Thymus (tissue), 11 donors: ENCODE results near the gene AUTS2. TPM values are rescaled to one million over a fixed set of nuclear protein-coding genes. Genes with fewer than 3 reads are reported as not detected.

Experiments
- DNase-seq, 9 donors: peaks; one replicate each; pipeline ENCODE4 v3.0.0-alpha.2; 2013; ENCODE audit warnings: low spot score in 9 of 9, low read depth in 6 of 9, missing footprints in 1 of 9
- H3K27ac ChIP-seq, 2 donors: one replicate each; pipeline ENCODE4 v1.5.1; 2013; ENCODE audit warnings: control low read depth in 1 of 2, low read depth in 1 of 2, low read length in 1 of 2, mild to moderate bottlenecking in 1 of 2, moderate library complexity in 1 of 2
- H3K27me3 ChIP-seq, 2 donors: one replicate each; pipeline ENCODE4 v1.5.1; 2013; ENCODE audit warnings: low read length in 1 of 2; ENCODE audit not compliant: control insufficient read depth in 2 of 2, insufficient read depth in 1 of 2
- H3K36me3 ChIP-seq, 2 donors: one replicate each; pipeline ENCODE4 v1.5.1; 2013; ENCODE audit warnings: low read length in 1 of 2, mild to moderate bottlenecking in 1 of 2, moderate library complexity in 1 of 2; ENCODE audit not compliant: control insufficient read depth in 2 of 2, insufficient read depth in 2 of 2
- H3K4me1 ChIP-seq, 2 donors: one replicate each; pipeline ENCODE4 v1.5.1; 2013; ENCODE audit warnings: low read length in 2 of 2; ENCODE audit not compliant: control insufficient read depth in 2 of 2, insufficient read depth in 2 of 2
- H3K4me3 ChIP-seq, 2 donors: one replicate each; pipeline ENCODE4 v1.5.1; 2013; ENCODE audit warnings: low read length in 2 of 2, control low read depth in 1 of 2, mild to moderate bottlenecking in 1 of 2
- H3K9me3 ChIP-seq, 2 donors: one replicate each; pipeline ENCODE4 v1.5.1; 2013; ENCODE audit warnings: low read length in 1 of 2, mild to moderate bottlenecking in 1 of 2; ENCODE audit not compliant: control insufficient read depth in 2 of 2, insufficient read depth in 1 of 2
- WGBS: extraction: QIAGEN DNeasy Blood & Tissue Kit; methylation state at CpG from one replicate; pipeline ENCODE4 v1.1.7; 2013; 5-methylcytosine and 5-hydroxymethylcytosine counted together
- polyA plus RNA-seq: library from polyadenylated mRNA; stranded (reverse); fragments of 200-250 nt; gene quantifications from one replicate; pipeline ENCODE4 v1.2.3, GENCODE V29; 2013
- total RNA-seq: library from RNA; stranded (reverse); fragments of 120-200 nt; gene quantifications from one replicate; pipeline ENCODE4 v1.2.4, GENCODE V29; 2013
- donor health status: healthy.

The AUTS2 gene
- total and polyA plus RNA-seq, 2 donors: 9.2 to 17.1 TPM

DNA sequence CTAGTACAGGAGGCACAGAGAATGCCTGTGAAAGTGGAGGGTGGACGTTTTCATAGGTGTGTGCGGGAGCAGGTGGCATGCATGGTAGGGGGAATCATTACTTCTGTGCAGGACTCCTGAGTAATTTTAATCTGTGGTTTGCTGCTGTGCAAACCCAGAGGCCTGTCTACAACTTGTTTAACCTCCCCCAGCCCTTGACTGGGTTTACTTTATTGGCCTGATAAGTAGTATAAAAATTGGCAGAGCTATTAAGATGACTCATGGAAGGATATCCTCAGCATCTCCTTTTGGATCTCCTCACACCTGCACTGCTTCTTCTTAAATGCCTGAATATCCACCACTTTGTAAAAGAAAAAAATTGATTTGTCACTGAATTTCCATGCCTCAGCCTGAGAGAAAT, 104.8 kb downstream of the AUTS2 start:
- no peaks in the 10 kb centered on the region for H3K9me3 ChIP-seq
- H3K4me3 ChIP-seq: no peak overlapping the region
- no peak for DNase-seq
- no peak overlapping the region for H3K27ac ChIP-seq
- H3K27me3 ChIP-seq: no peaks in the 10 kb centered on the region
- peaks cover 0 to 9% of the 10 kb centered on the region in 2 donors for H3K4me1 ChIP-seq
- 32% methylated on average over 2 of the region's 2 CpGs for WGBS
- H3K36me3 ChIP-seq: no peaks in the 10 kb centered on the region

- Histone ChIP-seq H3K27ac (no peak overlapping the region), H3K4me1 (peaks cover 0 to 6% of the 10 kb centered on the region in 2 donors), H3K27me3 (no peaks in the 10 kb centered on the region), H3K4me3 (no peak overlapping the region), H3K9me3 (no peaks in the 10 kb centered on the region), H3K36me3 (no peaks in the 10 kb centered on the region)
- no peak for DNase-seq
- WGBS: 98% methylated on average over 2 of the region's 2 CpGs
Measured at GRCh38 chr7:69706070-69706469, 107.8 kb downstream of the AUTS2 start.

GRCh38 chr7:69708857-69709256, 110.6 kb downstream of the AUTS2 start:
- no peaks in the 10 kb centered on the region for H3K9me3 ChIP-seq
- H3K4me3 ChIP-seq: no peak overlapping the region
- H3K27me3 ChIP-seq: no peaks in the 10 kb centered on the region
- no peak overlapping the region for H3K27ac ChIP-seq
- DNase-seq: no peak
- no peaks in the 10 kb centered on the region for H3K36me3 ChIP-seq
- 86% methylated on average over 2 of the region's 2 CpGs for WGBS
- peaks cover 0 to 6% of the 10 kb centered on the region in 2 donors for H3K4me1 ChIP-seq

DNA sequence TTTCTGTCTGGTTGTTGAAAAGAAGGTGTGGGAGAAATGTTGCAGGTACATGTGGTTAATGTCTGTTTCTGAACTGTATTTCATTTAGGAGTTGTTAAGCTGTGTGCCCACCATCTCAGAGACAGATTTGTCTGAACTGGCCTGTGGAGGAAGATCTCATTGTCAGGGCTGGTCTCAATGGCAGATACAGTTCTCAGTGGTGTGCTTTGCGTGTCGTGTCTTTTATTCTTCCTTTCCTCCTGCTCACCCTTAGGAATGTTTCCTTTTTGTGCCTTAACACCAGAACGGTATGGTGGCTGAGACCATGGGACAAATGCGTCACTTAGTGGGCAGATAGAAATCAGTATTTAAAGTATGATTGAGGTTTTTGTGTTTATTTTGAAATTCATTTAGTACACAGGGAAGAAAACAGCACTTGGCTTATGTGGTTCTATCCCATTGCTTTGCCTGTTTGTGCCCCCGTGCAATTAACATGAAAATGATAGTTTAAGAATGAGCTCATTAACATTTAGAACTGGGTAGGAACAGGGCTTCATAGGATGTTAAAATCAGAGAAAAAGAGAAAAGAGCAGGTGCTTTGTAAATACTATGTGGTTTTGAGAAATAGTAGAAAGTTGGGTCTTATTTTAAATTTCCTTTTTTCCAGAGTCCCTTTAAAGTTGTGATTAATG, 112.6 kb downstream of the AUTS2 start:
- no peaks in the 10 kb centered on the region for H3K36me3 ChIP-seq
- no peak overlapping the region for H3K4me3 ChIP-seq
- 97% methylated on average over 5 of the region's 5 CpGs for WGBS
- DNase-seq: no peak
- no peaks in the 10 kb centered on the region for H3K27me3 ChIP-seq
- peaks cover 0 to 6% of the 10 kb centered on the region in 2 donors for H3K4me1 ChIP-seq
- H3K9me3 ChIP-seq: no peaks in the 10 kb centered on the region
- no peak overlapping the region for H3K27ac ChIP-seq

DNA sequence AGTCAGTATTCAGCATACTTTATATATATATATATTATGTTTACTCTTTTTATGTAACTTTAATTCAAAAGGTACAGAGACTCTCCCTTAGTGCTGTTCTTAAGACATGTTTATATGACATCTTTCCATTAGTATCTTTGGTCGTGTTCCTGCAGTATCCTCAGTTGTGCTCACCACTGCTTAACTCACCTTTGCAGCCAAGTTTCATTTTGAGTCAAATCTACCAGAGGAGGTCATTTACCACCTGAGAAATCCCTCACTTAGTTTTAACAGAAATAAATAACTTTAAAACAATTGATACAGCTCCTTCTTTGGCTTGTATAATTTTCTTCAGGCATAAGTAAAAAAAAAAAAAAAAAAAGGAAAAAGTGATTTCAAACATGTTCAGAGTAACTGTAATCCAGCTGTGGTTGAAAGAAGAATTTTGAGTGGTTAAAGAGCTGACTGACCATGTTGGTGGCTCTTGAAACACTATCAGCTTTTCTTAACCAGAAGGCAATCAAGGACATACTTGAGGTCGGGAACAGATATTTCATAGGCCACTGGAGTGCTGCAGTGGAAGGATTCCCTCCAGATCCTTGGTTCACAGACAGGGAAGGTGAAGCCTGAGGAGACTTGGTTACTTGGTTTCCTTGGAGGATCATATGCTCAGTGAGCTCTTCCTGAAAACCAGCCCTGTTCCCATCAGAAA, 116.8 kb downstream of the AUTS2 start:
- Histone ChIP-seq H3K27me3 (no peaks in the 10 kb centered on the region), H3K4me3 (no peak overlapping the region), H3K4me1 (no peaks in the 10 kb centered on the region), H3K27ac (no peak overlapping the region), H3K36me3 (no peaks in the 10 kb centered on the region), H3K9me3 (no peaks in the 10 kb centered on the region)
- WGBS: 94% methylated on average over 2 of the region's 2 CpGs
- no peak for DNase-seq

DNA sequence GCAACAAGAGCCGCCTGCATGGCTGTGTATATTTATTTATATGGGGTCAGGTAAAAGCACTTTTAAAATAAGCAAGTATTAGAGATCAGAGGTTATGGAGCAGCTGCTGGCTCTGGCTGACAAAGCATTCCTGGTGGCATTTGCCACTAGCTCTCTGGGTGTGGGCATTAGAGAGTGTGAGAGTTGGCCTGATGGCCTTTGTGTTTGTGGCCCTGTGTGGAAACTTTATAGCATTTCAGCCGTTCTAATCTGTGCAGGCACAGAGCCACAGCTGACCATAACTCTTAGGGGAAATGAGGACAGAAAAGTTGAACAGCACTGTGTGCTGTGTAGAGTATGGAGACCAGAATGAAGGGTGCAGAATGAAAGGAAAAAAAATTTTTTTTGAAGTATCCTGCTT, 118.9 kb downstream of the AUTS2 start:
- H3K4me1 ChIP-seq: no peaks in the 10 kb centered on the region
- no peaks in the 10 kb centered on the region for H3K36me3 ChIP-seq
- H3K27me3 ChIP-seq: no peaks in the 10 kb centered on the region
- 96% methylated on average over 2 of the region's 2 CpGs for WGBS
- H3K4me3 ChIP-seq: no peak overlapping the region
- H3K9me3 ChIP-seq: no peaks in the 10 kb centered on the region
- H3K27ac ChIP-seq: no peak overlapping the region
- no peak for DNase-seq

- no peaks in the 10 kb centered on the region for H3K9me3 ChIP-seq
- no peak overlapping the region for H3K4me3 ChIP-seq
- no peaks in the 10 kb centered on the region for H3K36me3 ChIP-seq
- H3K27me3 ChIP-seq: no peaks in the 10 kb centered on the region
- H3K4me1 ChIP-seq: no peaks in the 10 kb centered on the region
- DNase-seq: no peak
- H3K27ac ChIP-seq: no peak overlapping the region
Measured at GRCh38 chr7:69719717-69720116, 121.4 kb downstream of the AUTS2 start.

DNA sequence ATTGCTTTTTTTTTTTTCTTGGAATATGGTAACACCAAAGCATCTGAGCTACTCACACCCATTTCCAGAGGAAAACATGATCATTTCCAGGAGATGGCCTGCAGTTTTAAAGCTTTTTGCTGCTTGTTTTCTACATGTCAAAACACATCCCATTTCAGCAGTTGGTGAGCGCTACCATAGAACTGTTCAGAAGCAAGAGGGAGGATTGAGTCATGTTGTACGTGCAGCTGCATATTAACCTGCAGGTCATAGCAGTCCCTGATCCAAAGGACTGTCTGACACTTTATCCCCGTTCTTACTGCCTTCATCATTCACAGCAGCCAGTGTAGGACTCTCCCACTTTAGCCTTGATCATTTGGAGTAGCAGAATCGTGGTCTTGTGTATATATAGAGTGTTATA, 124.6 kb downstream of the AUTS2 start:
- H3K27me3 ChIP-seq: no peaks in the 10 kb centered on the region
- no peaks in the 10 kb centered on the region for H3K36me3 ChIP-seq
- WGBS: 93% methylated on average over 4 of the region's 4 CpGs
- H3K4me1 ChIP-seq: no peaks in the 10 kb centered on the region
- DNase-seq: no peak
- H3K9me3 ChIP-seq: no peaks in the 10 kb centered on the region
- no peak overlapping the region for H3K27ac ChIP-seq
- no peak overlapping the region for H3K4me3 ChIP-seq

- no peaks in the 10 kb centered on the region for H3K4me1 ChIP-seq
- H3K9me3 ChIP-seq: no peaks in the 10 kb centered on the region
- H3K36me3 ChIP-seq: no peaks in the 10 kb centered on the region
- no peak overlapping the region for H3K4me3 ChIP-seq
- no peak overlapping the region for H3K27ac ChIP-seq
- no peaks in the 10 kb centered on the region for H3K27me3 ChIP-seq
- no peak for DNase-seq
- WGBS: 92% methylated on average over 1 of the region's 1 CpG
Measured at GRCh38 chr7:69723663-69724062, 125.4 kb downstream of the AUTS2 start.
